Articular chondrocyte of knee joint (primary cell): Measurements from ENCODE around the gene OTOS. TPM values are rescaled to one million over a fixed set of nuclear protein-coding genes. Genes with fewer than 3 reads are reported as not detected.

Experiments used
- total RNA-seq: library from RNA; depleted of rRNA; stranded (reverse); fragments of >200 nt; gene quantifications from 2 replicates; pipeline ENCODE4 v1.2.3, GENCODE V29; 2012

Gene OTOS
- total RNA-seq: not detected in 2 replicates

GRCh38 chr2:240140511-240140910 lies at the start of gene OTOS:
TSS of gene OTOS (minus strand) at chr2:240140658. CDS start at chr2:240140326, 332 bp downstream.

GRCh38 chr2:240136013-240136670 lies 4.3 kb downstream of the OTOS start, which contains the start of gene COPS9:
TSS of gene COPS9 (minus strand) at chr2:240136305. CDS start at chr2:240136284, 21 bp downstream.

Other genes starting within 250 kb of the OTOS start
- gene NDUFA10, start 115.3 kb downstream of the OTOS start, total RNA-seq: 91.4 and 107 TPM in 2 replicates
- gene OR6B2, start 110.2 kb downstream of the OTOS start, total RNA-seq: not detected in 2 replicates
- not detected in 2 replicates for gene OR6B3, start 87.1 kb downstream of the OTOS start, total RNA-seq
- gene COPS9, start 4.4 kb downstream of the OTOS start, total RNA-seq: 73.0 and 73.5 TPM in 2 replicates